Tracheal epithelial cell (primary cell): ENCODE measurements around the gene ASB12. TPM values are rescaled to one million over a fixed set of nuclear protein-coding genes. Genes with fewer than 3 reads are reported as not detected.

Experiments
- total RNA-seq: library from RNA; depleted of rRNA; stranded (reverse); fragments of >200 nt; gene quantifications from 2 replicates; pipeline ENCODE4 v1.2.1, GENCODE V29; 2014

Gene ASB12
- total RNA-seq: not detected in 2 replicates

GRCh38 chrX:64230123-64230970 lies at the start of gene ASB12:
Gene ASB12, minus strand, starts transcription at chrX:64230607. Its CDS starts 4,957 bp downstream, at chrX:64225650.

GRCh38 chrX:64205441-64205734 lies 25.0 kb downstream of the ASB12 start, which contains the start of gene AMER1:
Gene AMER1, minus strand, starts transcription at chrX:64205708. Its CDS starts 12,422 bp downstream, at chrX:64193286.

Other genes with a start within 250 kb of the ASB12 start
- 1.4 and 1.7 TPM in 2 replicates for gene AMER1, start 24.9 kb downstream of the ASB12 start, total RNA-seq
- gene MTMR8, start 164.8 kb upstream of the ASB12 start, total RNA-seq: 0.21 and 0.72 TPM in 2 replicates